Activated CD8-positive, alpha-beta memory T cell treated with anti-CD3 and anti-CD28 coated beads, Interleukin-2, amount 10 ng/mL, durations not matched to agents 7 days and 5 days (primary cell): ENCODE results near the gene MEIS2. TPM values are rescaled to one million over a fixed set of nuclear protein-coding genes. Genes with fewer than 3 reads are reported as not detected.

Experiments
- ATAC-seq: fragments of 150-1000 bp; cut with Tn5 transposase; one replicate; pipeline ENCODE4 v1.10.0; 2021; ENCODE audit warnings: moderate library complexity
- CTCF ChIA-PET: fragments of 350-600 bp; sonication (Branson Sonifier 250); formaldehyde crosslinking; loops from one replicate; lab custom pipeline; 2021; ENCODE audit warnings: antibody characterized with exemption; lab: Charles Lee
- DNase-seq: peaks from one replicate; pipeline ENCODE4 v3.0.0-alpha.2; 2020
- H3K27ac Mint-ChIP-seq: one replicate; pipeline ENCODE4 v1.8.0; 2021; ENCODE audit warnings: mild to moderate bottlenecking, mixed read lengths
- H3K27me3 Mint-ChIP-seq: one replicate; pipeline ENCODE4 v1.8.0; 2021; ENCODE audit warnings: mixed read lengths
- H3K36me3 Mint-ChIP-seq: one replicate; pipeline ENCODE4 v1.8.0; 2021; ENCODE audit warnings: mild to moderate bottlenecking, mixed read lengths
- H3K4me1 Mint-ChIP-seq: one replicate; pipeline ENCODE4 v1.8.0; 2021; ENCODE audit warnings: mixed read lengths
- H3K4me3 Mint-ChIP-seq: one replicate; pipeline ENCODE4 v1.8.0; 2021; ENCODE audit warnings: mild to moderate bottlenecking, moderate library complexity, mixed read lengths
- H3K9me3 Mint-ChIP-seq: one replicate; pipeline ENCODE4 v1.8.0; 2022; ENCODE audit warnings: low read depth, mixed read lengths
- microRNA-seq: library from miRNA; unstranded; fragments of <30 nt; microRNA quantifications from one replicate; pipeline ENCODE4 v1.2.0, GENCODE V29; 2022
- total RNA-seq, 2 experiments: library from RNA; stranded (reverse); gene quantifications; one replicate each; pipeline ENCODE4 v1.2.3, GENCODE V29; 2021

The MEIS2 gene
- total RNA-seq, 2 experiments from 2014 or later: 0.07 TPM; not detected in 1

DNA sequence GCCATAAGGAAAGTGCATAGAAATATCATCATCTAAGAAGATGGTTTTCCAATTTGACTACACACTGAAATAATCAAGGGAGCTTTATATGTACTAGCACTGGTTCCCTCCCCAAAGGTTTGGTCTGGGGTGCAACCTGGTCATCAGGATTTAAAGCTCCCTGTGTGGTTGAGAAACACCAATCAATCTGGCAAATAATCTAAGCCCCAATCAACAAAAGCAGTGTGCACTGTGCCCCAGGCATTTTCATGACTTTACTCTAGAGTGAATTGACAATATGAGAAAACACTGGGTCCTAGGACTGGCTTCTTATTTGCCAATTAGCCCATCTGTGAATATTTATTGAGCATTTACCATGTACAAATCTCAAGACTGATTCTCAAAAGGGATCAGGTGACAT, 255.1 kb downstream of the MEIS2 start:
- no peaks in the 10 kb centered on the region for H3K9me3 Mint-ChIP-seq
- H3K27ac Mint-ChIP-seq: no peak overlapping the region
- ATAC-seq (no peak), DNase-seq (no peak)
- peaks cover 22% of the 10 kb centered on the region for H3K27me3 Mint-ChIP-seq
- CTCF ChIA-PET: no interaction called here
- H3K36me3 Mint-ChIP-seq: no peaks in the 10 kb centered on the region
- H3K4me1 Mint-ChIP-seq: no peaks in the 10 kb centered on the region
- H3K4me3 Mint-ChIP-seq: no peak overlapping the region

DNA sequence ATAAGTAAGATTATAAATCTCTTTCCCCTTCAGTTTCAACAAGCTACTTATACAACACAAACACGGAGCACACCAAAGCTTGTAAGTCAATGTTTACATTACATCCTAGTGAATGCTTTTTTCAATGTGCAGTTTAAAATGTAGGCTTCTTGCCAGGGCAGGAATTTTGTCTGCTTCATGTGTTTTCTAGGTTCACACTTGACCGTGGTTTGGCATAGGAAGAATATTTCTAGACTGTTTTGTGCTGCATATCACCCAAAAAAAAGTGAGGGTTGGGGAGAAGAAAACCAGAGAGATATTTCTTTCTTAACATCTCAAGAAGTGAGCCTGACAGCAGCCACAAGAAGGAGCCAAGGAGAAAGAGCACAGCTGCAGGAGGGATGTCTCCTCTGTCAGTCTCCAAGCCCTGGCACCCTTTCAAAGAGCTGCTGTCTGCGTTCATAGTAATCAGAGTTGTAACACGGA, 255.8 kb downstream of the MEIS2 start:
- DNase-seq (no peak), ATAC-seq (no peak)
- Mint-ChIP-seq H3K36me3 (no peaks in the 10 kb centered on the region), H3K4me1 (no peaks in the 10 kb centered on the region), H3K4me3 (no peak overlapping the region), H3K27me3 (peaks cover 22% of the 10 kb centered on the region), H3K9me3 (no peaks in the 10 kb centered on the region), H3K27ac (no peak overlapping the region)
- CTCF ChIA-PET: no interaction called here

GRCh38 chr15:36843822-36844221, 256.5 kb downstream of the MEIS2 start:
- Mint-ChIP-seq H3K9me3 (no peaks in the 10 kb centered on the region), H3K4me1 (no peaks in the 10 kb centered on the region), H3K27me3 (peaks cover 25% of the 10 kb centered on the region), H3K4me3 (no peak overlapping the region), H3K36me3 (no peaks in the 10 kb centered on the region), H3K27ac (no peak overlapping the region)
- DNase-seq (no peak), ATAC-seq (no peak)
- CTCF ChIA-PET: no interaction called here

DNA sequence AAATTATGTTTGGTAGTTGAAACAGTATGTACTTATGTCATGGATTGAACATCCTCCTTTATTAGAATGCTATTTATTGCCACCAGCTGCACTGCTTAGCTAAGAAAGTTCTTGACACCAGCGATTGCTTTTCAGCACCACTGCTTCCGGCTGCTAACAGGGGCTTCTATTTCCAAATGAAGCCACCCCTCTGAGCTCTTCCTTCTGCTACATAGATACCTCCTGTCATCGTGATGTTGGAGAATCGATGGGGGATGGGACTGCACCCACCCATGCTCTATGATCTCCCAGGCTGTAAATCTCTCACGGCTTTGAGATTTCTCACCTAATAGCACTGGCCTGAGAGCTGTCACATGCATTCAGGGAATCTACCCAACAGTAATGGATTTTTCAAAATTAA, 259.2 kb downstream of the MEIS2 start:
- no peak for ATAC-seq
- no peaks in the 10 kb centered on the region for H3K36me3 Mint-ChIP-seq

More for the DNA sequence above, 259.2 kb downstream of the MEIS2 start:
- DNase-seq: no peak
- CTCF ChIA-PET: no interaction called here
- Mint-ChIP-seq H3K4me1 (no peaks in the 10 kb centered on the region), H3K4me3 (no peak overlapping the region), H3K9me3 (no peaks in the 10 kb centered on the region), H3K27me3 (peaks cover 28% of the 10 kb centered on the region), H3K27ac (no peak overlapping the region)

Small RNA genes lying within 50 kb of the gene (microRNA-seq; reads per million reads assigned to microRNA genes)
- not detected for gene MIR8063
